Stimulated activated CD4-positive, alpha-beta T cell treated with anti-CD3 and anti-CD28 coated beads, TNF-alpha, amount 100 ng/mL, for 48 hours (primary cell): ENCODE results near the gene LAMB1.
"Not testable (repeated sequence)": the region's sequence is repeated elsewhere in the genome, so short reads cannot be mapped to it uniquely, and the experiment has no call there.

Experiments
- DNase-seq, 3 donors: peaks; one replicate each; pipeline ENCODE4 v3.0.0-alpha.2; 2020; ENCODE audit warnings: low read depth in 3 of 3

The LAMB1 gene

DNA sequence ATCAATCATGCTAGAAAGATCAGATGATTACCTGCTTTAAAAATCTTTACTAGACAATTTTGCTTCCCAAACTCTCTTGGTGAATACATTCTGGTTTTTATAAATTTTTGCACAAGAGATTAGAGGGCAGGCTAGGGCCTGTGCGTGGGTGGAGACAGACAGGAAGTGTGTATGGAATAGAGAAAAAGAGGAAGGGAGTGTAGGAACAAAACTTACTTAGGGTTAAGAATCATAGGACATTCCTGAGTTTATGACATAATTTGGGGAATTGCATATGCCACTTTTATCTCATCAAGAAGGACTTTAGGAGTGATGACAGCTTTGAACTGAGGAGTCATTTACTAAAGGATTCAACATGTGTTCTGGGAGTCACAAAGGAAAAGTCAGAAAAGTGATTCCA is 31.3 kb downstream of the LAMB1 start:
- DNase-seq = no peak

- no peak for DNase-seq
Observed at GRCh38 chr7:107971100-107971499, 31.9 kb downstream of the LAMB1 start.

DNA sequence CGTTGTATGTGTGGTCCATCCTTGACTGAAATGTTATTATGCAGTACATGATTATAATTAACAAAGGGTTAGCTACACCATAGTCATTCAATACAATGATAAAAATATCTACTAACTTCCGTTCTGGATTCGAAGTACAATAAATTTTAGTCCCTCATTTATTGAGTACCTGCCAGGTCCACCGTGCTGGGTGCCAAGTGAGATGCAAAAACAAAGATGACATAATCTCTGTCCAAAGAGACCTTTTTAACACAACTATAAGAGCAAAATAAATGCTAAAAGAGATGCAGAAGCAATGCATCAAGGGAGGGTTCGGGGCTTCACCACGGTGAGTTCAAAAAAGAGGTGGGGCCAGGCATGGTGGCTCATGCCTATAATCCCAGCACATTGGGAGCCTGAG is 33.1 kb downstream of the LAMB1 start:
- no peak for DNase-seq

DNA sequence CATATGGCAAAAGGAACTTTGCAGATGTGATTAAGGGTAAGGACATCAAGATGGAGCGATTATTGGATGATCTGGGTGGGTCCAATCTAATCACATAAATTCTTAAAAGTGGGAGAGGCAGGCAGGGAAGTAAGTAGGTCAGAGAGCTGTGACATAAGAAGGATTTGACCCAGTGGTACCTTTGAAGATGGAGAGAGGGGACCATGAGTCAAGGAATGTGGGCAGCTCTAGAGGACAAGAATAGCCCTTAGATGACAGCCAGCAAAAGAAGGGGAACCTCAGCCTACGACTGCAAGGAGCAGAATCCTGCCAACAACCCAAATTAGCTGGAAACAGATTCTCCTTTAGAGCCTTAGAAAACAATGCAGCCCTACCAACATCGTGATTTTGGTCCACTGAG is 34.5 kb downstream of the LAMB1 start:
- DNase-seq = no peak

GRCh38 chr7:107967420-107967819 is 35.5 kb downstream of the LAMB1 start:
- DNase-seq = no peak

GRCh38 chr7:107966711-107967110 is 36.2 kb downstream of the LAMB1 start:
- DNase-seq = no peak

DNA sequence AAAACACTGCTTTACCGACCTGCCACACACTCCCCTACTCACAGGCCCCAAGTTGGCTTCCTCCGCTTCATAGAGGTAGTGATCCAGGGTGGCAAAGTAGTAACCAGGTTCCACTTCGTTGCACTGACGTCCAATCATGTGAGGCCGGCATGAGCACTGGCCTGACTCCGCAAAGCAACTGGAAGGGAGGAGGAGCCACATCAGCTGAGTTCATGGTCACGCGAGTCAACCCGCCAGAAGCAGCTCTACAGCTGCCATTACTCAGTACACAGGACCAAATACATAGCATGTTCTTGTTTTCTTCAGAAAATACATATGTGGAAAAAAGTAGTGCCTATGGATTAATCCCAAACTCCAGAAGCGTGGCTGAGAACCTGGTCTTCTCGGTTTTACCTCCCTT is 38.5 kb downstream of the LAMB1 start:
- DNase-seq = no peak

DNA sequence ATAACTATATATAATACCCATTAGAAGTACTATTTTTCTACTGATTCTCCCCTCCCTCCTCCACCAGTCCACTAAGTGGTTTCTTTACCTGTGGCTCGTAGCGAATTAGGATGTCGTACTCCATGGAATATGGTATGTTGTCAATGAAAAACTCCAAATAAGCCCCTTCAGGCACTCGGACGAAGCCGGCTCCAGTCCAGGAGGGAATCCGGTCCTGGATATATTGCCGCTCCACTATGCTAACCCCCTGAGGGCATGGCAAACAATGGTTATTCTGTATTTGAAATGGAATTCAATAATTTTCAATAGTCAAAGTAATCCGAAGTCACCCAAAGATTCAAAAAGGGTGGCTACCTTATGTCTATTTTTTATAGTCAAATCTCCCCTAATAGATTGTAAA is 40.1 kb downstream of the LAMB1 start:
- DNase-seq = no peak

- DNase-seq = no peak
Observed at GRCh38 chr7:107961405-107961804, 41.6 kb downstream of the LAMB1 start.

GRCh38 chr7:107960272-107960671 is 42.7 kb downstream of the LAMB1 start:
- DNase-seq = no peak

DNA sequence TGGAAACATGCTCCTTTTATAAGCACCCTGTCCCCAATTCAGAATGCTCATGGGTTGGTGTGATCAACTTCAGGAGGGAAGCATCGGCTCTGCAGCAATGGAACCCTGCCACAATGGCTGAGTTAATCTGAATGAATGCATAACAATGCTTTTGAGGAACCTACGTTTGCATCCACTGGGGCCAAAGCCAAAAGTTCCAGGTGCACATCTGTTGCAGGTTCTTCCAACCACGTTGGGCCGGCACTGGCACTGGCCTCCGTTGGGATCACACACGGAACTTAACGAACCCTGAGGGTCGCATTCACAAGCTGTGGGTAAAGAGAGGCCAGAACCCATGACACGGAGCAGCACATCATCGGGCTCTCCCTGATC is 43.4 kb downstream of the LAMB1 start:
- DNase-seq = no peak

DNA sequence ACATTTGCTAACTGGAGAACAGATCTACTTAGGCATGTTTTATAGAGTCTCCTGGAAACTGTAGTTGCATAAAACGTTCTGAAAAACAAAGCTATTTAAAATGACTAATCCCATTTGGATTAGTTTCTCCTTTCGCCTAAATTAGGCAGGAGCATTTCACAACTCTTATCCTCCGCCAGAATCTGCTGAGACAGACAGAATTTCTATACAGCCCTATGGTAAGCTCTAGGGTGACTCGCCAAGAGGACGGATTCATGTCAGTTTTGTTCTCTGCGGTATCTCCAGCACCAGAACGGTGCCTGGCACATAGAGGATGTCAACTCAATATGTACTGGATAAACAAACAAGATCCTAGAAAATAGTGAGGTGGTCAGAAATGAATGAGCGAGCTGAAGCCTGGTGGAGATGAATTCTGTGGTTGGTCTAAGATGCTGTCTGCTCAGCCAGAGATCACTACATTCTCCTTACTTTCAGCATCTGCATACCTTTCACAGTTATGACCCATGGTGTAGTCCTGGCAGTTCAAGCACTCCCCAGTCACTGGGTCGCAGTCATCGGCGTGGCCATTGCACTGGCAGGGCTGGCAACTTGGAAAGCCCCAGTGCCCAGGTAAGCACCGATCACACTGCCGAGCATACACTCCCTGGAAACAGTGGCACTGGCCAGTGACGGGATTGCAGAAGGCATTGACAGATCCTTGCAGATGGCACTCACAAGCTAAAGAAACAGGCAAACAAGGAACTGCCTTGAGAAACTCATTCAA is 44.0 kb downstream of the LAMB1 start:
- DNase-seq = no peak

DNA sequence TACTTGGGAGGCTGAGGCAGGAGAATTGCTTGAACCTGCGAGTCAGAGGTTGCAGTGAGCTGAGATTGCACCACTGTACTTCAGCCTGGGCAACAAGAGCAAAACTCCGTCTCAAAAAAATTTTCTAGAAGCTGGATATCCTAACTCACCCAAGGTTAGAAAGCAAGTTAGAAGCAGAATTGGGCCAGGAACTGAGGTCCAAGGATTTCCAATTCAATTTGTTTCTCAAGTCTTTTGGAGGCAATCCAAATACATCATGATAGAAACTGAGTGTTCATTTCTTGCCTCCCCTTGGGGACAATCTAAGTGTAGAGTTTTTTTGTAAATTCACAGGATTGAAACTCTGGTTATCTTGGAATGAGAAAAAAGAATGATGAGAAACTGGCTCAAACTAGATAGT is 45.5 kb downstream of the LAMB1 start:
- DNase-seq = no peak

DNA sequence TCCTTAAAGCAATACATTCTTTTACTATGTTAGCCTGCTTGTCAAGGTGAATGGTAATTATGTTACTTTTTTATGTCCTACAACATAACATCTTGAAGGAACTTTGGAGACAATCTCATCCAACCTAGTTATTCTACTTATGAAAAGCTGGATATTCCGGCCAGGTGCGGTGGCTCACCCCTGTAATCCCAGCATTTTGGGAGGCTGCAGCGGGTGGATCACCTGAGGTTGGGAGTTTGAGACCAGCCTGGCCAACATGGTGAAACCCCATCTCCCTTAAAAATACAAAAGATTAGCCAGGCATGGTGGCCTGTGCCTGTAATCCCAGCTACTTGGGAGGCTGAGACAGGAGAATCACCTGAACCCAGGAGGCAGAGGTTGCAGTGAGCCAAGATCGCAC is 46.0 kb downstream of the LAMB1 start:
- DNase-seq = not testable (repeated sequence)

- DNase-seq = no peak
Observed at GRCh38 chr7:107955394-107955793, 47.6 kb downstream of the LAMB1 start.

DNA sequence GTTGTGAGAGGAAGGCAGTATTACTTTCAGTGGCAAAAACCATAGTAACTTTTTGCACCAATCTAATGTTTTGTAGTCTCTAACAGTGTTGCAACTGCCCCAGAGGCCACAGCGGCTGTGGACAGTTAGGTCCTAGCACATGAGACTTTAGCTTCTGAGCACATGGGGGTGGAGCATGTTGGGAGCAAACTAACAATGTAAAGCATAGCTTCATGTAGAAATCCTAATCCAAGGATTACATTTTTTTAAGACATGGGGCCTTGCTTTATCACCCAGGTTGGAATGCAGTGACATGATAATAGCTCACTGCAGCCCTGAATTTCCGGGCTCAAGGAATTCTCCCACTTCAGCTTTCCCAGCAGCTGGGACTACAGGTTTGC is 49.0 kb downstream of the LAMB1 start:
- no peak for DNase-seq

- DNase-seq = no peak
Observed at GRCh38 chr7:107953265-107953923, 49.6 kb downstream of the LAMB1 start.

- no peak for DNase-seq
Observed at GRCh38 chr7:107951896-107952295, 51.1 kb downstream of the LAMB1 start.

DNA sequence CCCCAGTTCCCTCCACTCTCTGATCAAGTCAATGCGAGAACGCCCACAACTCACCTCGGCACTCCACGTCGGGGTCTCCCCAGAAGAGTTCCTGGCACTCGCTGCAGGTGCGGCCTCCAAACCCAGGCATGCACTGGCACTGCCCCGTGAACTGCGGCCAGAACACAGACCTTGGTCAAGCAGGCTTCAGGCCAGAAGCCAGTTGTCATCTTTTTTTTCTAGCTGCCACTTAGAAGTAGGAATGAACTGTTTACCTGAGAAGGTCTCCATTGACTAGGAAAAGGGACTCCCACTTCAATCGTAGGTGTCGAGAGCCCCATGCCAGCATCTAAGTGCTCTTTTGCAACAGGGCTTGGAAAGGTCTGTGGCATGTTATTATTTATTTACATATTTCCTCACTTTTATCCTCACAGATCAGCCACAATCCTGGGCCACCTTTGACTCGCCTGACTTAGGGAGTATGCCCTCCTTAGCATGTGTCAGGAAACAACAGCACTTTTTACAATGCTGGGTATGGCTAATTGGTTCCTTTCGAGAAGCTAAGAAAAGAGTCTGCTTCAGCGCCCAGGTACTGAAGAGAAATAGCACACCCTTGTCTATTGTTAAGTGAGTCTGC is 51.7 kb downstream of the LAMB1 start:
- no peak for DNase-seq

- DNase-seq = no peak
Observed at GRCh38 chr7:107949443-107949935, 53.5 kb downstream of the LAMB1 start.

GRCh38 chr7:107948645-107949442 is 54.1 kb downstream of the LAMB1 start:
- DNase-seq = no peak

DNA sequence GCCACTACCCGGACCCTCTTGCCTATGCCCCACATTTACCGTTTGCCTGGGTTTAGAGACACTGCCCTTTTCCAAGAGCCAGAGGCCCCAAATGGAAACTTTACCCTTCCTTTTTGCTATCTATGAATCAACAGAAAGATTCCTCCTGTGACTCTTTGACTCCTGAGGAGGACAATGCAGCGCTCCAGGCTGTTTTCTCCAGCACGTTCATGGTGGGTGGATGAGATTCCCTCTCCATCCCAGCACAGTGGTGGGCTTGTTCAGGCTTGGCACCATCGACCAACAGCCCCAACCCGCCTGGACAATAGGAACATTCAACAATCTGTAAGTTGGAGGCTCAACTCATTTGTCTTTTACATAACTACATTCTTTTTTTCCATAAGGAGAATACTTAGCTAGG is 56.1 kb downstream of the LAMB1 start:
- no peak for DNase-seq
